K562 (cell line): ENCODE data around the gene NVL. TPM values are rescaled to one million over a fixed set of nuclear protein-coding genes. Genes with fewer than 3 reads are reported as not detected.

ENCODE experiments used
- ATAC-seq: fragments of 200-7000 bp; cut with Tn5 transposase; 3 replicates; pipeline ENCODE4 v1.9.1; 2020; ENCODE audit warnings: moderate library complexity
- BruUV-seq: library from RNA; stranded (reverse); fragments of 400-500 nt; replicated peaks from 2 replicates; lab custom pipeline; 2021; lab: Mats Ljungman, UMichigan
- CTCF ChIA-PET: fragments of 300-600 bp; formaldehyde crosslinking; extraction: SDS; loops from one replicate; lab custom pipeline; 2021; ENCODE audit warnings: low intra/inter-chr PET ratio; lab: Yijun Ruan, JAX
- POLR2A ChIA-PET: fragments of 300-600, 350-650 bp; sonication (Branson Sonifier 250); formaldehyde crosslinking; extraction: SDS; loops from one replicate; lab custom pipeline; 2021; ENCODE audit warnings: antibody characterized with exemption, inconsistent platforms; lab: Yijun Ruan, JAX
- DNase-seq, 4 experiments: peaks; one replicate each; pipeline versions ENCODE4 v3.0.0 to v3.0.0-alpha.2; 2011 to 2018; ENCODE audit warnings: low spot score in 3 of 4, mixed read lengths in 3 of 4; ENCODE audit errors: extremely low read depth in 1 of 4
- FAIRE-seq: peaks from 2 replicates; lab custom pipeline; 2011; peaks lifted over from hg19 to GRCh38; lab: Jason Lieb, UNC
- H2AFZ ChIP-seq: 2 replicates; pipeline ENCODE4 v1.6.0; 2011; ENCODE audit warnings: low read depth, low read length, control low read depth, inconsistent platforms
- H3K27ac ChIP-seq: fragments of 200-600 bp; 3 replicates; pipeline ENCODE4 v1.8.0; 2011; ENCODE audit warnings: low read depth, mild to moderate bottlenecking, control low read depth, inconsistent platforms, low read length, moderate library complexity, mixed read lengths; ENCODE audit errors: extremely low read depth
- H3K27me3 ChIP-seq, 2 experiments: fragments of 300-600 bp in 1 of 2; 2 replicates in 1 of 2; 3 replicates in 1 of 2; pipeline versions ENCODE4 v1.6.0 to v1.8.0; 2011; ENCODE audit warnings: inconsistent platforms in 2 of 2, low read length in 2 of 2, mild to moderate bottlenecking in 1 of 2, mixed read lengths in 1 of 2, moderate library complexity in 1 of 2; ENCODE audit not compliant: control insufficient read depth in 2 of 2, insufficient read depth in 2 of 2
- H3K36me3 ChIP-seq: fragments of 300-600 bp; 3 replicates; pipeline ENCODE4 v1.8.0; 2011; ENCODE audit warnings: mild to moderate bottlenecking, low read length, inconsistent platforms; ENCODE audit not compliant: control insufficient read depth, insufficient read depth
- H3K4me1 ChIP-seq, 2 experiments: fragments of 200-600 bp in 1 of 2; replicated peaks in 1 of 2; 2 replicates in 1 of 2; 3 replicates in 1 of 2; pipeline versions ENCODE4 v1.5.1 to v1.8.0; 2011; ENCODE audit warnings: inconsistent platforms in 2 of 2, low read length in 2 of 2, mild to moderate bottlenecking in 1 of 2, mixed read lengths in 1 of 2, moderate library complexity in 1 of 2; ENCODE audit not compliant: control insufficient read depth in 2 of 2, insufficient read depth in 2 of 2
- H3K4me2 ChIP-seq: 2 replicates; pipeline ENCODE4 v1.6.1; 2011; ENCODE audit warnings: low read length, control low read depth, inconsistent platforms, mixed read lengths; ENCODE audit not compliant: insufficient read depth
- H3K4me3 ChIP-seq: fragments of 200-600 bp; sonication (generic), shearing (Covaris generic); 2 replicates; pipeline ENCODE4 v1.5.1; 2016; ENCODE audit warnings: control low read depth, inconsistent platforms
- H3K79me2 ChIP-seq: fragments of 200-600 bp; 3 replicates; pipeline ENCODE4 v1.8.0; 2011; ENCODE audit warnings: low read length, inconsistent platforms; ENCODE audit not compliant: control insufficient read depth, insufficient read depth
- H3K9ac ChIP-seq, 2 experiments: 2 replicates each; pipeline versions ENCODE4 v1.6.0 to v1.6.1; 2011; ENCODE audit warnings: low read depth in 2 of 2, low read length in 2 of 2, control low read depth in 1 of 2, inconsistent platforms in 1 of 2, mild to moderate bottlenecking in 1 of 2, mixed read lengths in 1 of 2; ENCODE audit not compliant: insufficient read depth in 1 of 2
- H3K9me1 ChIP-seq: one replicate; pipeline ENCODE4 v1.6.0; 2011; ENCODE audit warnings: inconsistent platforms, mild to moderate bottlenecking, low read length, moderate library complexity; ENCODE audit not compliant: control insufficient read depth, insufficient read depth
- H3K9me3 ChIP-seq: replicated peaks from 2 replicates; pipeline ENCODE4 v1.5.1; 2011; ENCODE audit warnings: low read depth, low read length, inconsistent platforms; ENCODE audit not compliant: control insufficient read depth, insufficient read depth
- H4K20me1 ChIP-seq: replicated peaks from 2 replicates; pipeline ENCODE4 v1.6.1; 2011; ENCODE audit warnings: low read length, inconsistent platforms, mixed read lengths; ENCODE audit not compliant: control insufficient read depth, insufficient read depth
- CBFA2T3 ChIP-seq: fragments of 450-650 bp; IDR thresholded peaks from 2 replicates; pipeline ENCODE4 v1.6.1; 2017
- CREB1 ChIP-seq, 2 experiments: sonication (generic) in 1 of 2; formaldehyde crosslinking in 1 of 2; IDR thresholded peaks; 2 replicates each; pipeline versions ENCODE4 v1.6.1 to v1.8.0; 2012 to 2022; ENCODE audit warnings: inconsistent platforms in 1 of 2, mild to moderate bottlenecking in 1 of 2, missing genetic modification reagents in 1 of 2, moderate library complexity in 1 of 2
- KDM1A ChIP-seq, 2 experiments: fragments of 450-650 bp; IDR thresholded peaks; 2 replicates each; pipeline ENCODE4 v1.6.1; 2016; ENCODE audit warnings: mild to moderate bottlenecking in 2 of 2
- NR1H2 ChIP-seq: sonication (generic); formaldehyde crosslinking; IDR thresholded peaks from 2 replicates; pipeline ENCODE4 v1.4.0; 2020; ENCODE audit warnings: mild to moderate bottlenecking, missing genetic modification reagents
- PCBP1 ChIP-seq: fragments of 200-400 bp; formaldehyde crosslinking; IDR thresholded peaks from 2 replicates; pipeline ENCODE4 v1.6.1; 2018; ENCODE audit warnings: mild to moderate bottlenecking, low read depth, low read length; ENCODE audit not compliant: poor library complexity, severe bottlenecking
- SMAD4 ChIP-seq: fragments of 250-450 bp; sonication (Bioruptor Pico); conservative IDR thresholded peaks from 2 replicates; pipeline ENCODE4 v1.8.0; 2021; ENCODE audit warnings: inconsistent platforms, mild to moderate bottlenecking, moderate library complexity
- USF2 ChIP-seq: sonication (generic); formaldehyde crosslinking; IDR thresholded peaks from 2 replicates; pipeline ENCODE4 v1.5.0; 2020; ENCODE audit warnings: missing genetic modification reagents
- ZBTB12 ChIP-seq: fragments of 250-450 bp; sonication (Bioruptor Pico); IDR thresholded peaks from 2 replicates; pipeline ENCODE4 v1.4.0; 2020
- ZFP91 ChIP-seq: sonication (generic); formaldehyde crosslinking; IDR thresholded peaks from 2 replicates; pipeline ENCODE4 v1.8.0; 2022; ENCODE audit warnings: mild to moderate bottlenecking, missing genetic modification reagents
- WGBS: fragments of 100-300 bp; shearing (Covaris generic); methylation state at CpG from one replicate; pipeline ENCODE4 v1.1.6; 2016; ENCODE audit warnings: low coverage, mixed read lengths; ENCODE audit not compliant: insufficient coverage; ENCODE audit errors: missing lambda C conversion rate; 5-methylcytosine and 5-hydroxymethylcytosine counted together
- in situ Hi-C: fragments of 300-500 bp; cut with MboI; formaldehyde crosslinking; loops from 4 replicates; pipeline ENCODE4 v1.15.0; 2018; ENCODE audit warnings: inconsistent platforms, mixed read lengths
- intact Hi-C: fragments of 100-400 bp; cut with micrococcal nuclease; formaldehyde crosslinking; loops from 2 replicates; pipeline ENCODE4 v1.14.2; 2022
- polyA plus RNA-seq, 8 experiments: library from polyadenylated mRNA; depleted of rRNA in 4 of 8; stranded (reverse) in 5 of 8; unstranded in 3 of 8; fragments of >200 nt; fragmentation: Nextera tagmentation in 2 of 8; fragmentation: Illumina TruSeq in 1 of 8; extraction: Ambion mirVana in 2 of 8; extraction: Trizol in 1 of 8; gene quantifications; 2 replicates each; pipeline versions ENCODE4 v1.2.1 to v1.2.3, GENCODE V29; 2011 to 2014; ENCODE audit warnings: inconsistent platforms in 1 of 8, missing spikeins in 1 of 8
- total RNA-seq, 7 experiments: library from RNA; depleted of rRNA in 6 of 7; stranded (reverse); fragments of >200 nt in 6 of 7; fragmentation: Illumina TruSeq in 2 of 7; extraction: Trizol in 2 of 7; gene quantifications; 2 replicates each; pipeline versions ENCODE4 v1.2.1 to v1.2.3, GENCODE V29; 2011 to 2021; ENCODE audit warnings: low replicate concordance in 1 of 7
- TF ChIP-seq, protein P1 (sequence below): fragments of 450-650 bp; formaldehyde crosslinking; IDR thresholded peaks from 2 replicates; pipeline ENCODE4 v1.4.0; 2020; ENCODE audit warnings: mild to moderate bottlenecking, moderate library complexity
- TF ChIP-seq, protein P2 (sequence below): fragments of 250-450 bp; sonication (Bioruptor Pico); IDR thresholded peaks from 2 replicates; pipeline ENCODE4 v1.8.0; 2022; ENCODE audit warnings: inconsistent platforms

NVL gene
- total and polyA plus RNA-seq, 9 of the 15 experiments (the other 6 are each of a cell fraction or from before 2014, with no cell fraction given) = 32.5 to 86.6 (median 62.9) TPM

- no TSS peak for BruUV-seq
- WGBS = 17% methylated on average over 2 of the region's 2 CpGs
- TF ChIP-seq USF2 (CRISPR knock-in tag) = no peak
- TF ChIP-seq, protein P1, sequence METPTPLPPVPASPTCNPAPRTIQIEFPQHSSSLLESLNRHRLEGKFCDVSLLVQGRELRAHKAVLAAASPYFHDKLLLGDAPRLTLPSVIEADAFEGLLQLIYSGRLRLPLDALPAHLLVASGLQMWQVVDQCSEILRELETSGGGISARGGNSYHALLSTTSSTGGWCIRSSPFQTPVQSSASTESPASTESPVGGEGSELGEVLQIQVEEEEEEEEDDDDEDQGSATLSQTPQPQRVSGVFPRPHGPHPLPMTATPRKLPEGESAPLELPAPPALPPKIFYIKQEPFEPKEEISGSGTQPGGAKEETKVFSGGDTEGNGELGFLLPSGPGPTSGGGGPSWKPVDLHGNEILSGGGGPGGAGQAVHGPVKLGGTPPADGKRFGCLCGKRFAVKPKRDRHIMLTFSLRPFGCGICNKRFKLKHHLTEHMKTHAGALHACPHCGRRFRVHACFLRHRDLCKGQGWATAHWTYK = no peak
- TF ChIP-seq CREB1 (IDR thresholded peaks at IDR 0.05) = no peak
- TF ChIP-seq CREB1 (CRISPR knock-in tag; IDR thresholded peaks at IDR 0.05) = no peak
- no peak for TF ChIP-seq ZBTB12 (CRISPR knock-in tag)
- TF ChIP-seq NR1H2 (CRISPR knock-in tag) = no peak
- no peak for TF ChIP-seq KDM1A (IDR thresholded peaks at IDR 0.05)
- TF ChIP-seq, protein P2, sequence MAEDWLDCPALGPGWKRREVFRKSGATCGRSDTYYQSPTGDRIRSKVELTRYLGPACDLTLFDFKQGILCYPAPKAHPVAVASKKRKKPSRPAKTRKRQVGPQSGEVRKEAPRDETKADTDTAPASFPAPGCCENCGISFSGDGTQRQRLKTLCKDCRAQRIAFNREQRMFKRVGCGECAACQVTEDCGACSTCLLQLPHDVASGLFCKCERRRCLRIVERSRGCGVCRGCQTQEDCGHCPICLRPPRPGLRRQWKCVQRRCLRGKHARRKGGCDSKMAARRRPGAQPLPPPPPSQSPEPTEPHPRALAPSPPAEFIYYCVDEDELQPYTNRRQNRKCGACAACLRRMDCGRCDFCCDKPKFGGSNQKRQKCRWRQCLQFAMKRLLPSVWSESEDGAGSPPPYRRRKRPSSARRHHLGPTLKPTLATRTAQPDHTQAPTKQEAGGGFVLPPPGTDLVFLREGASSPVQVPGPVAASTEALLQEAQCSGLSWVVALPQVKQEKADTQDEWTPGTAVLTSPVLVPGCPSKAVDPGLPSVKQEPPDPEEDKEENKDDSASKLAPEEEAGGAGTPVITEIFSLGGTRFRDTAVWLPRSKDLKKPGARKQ (CRISPR knock-in tag) = no peak
- TF ChIP-seq CBFA2T3 = no peak
- no peak for TF ChIP-seq PCBP1
- no peak for TF ChIP-seq ZFP91 (CRISPR knock-in tag)
- no peak for TF ChIP-seq SMAD4 (CRISPR knock-in tag)
- Histone ChIP-seq H3K9ac (no peak overlapping the region), H3K79me2 (no peaks in the 10 kb centered on the region), H3K27ac (no peak overlapping the region), H2AFZ (no peak overlapping the region), H3K27me3 (no peaks in the 10 kb centered on the region), H3K36me3 (no peaks in the 10 kb centered on the region), H3K9me3 (no peaks in the 10 kb centered on the region), H3K9me1 (no peaks in the 10 kb centered on the region), H3K4me1 (peaks cover 3 to 4% of the 10 kb centered on the region in 2 experiments; a peak in 3 of 5 replicates), H3K4me2 (no peak overlapping the region), H4K20me1 (no peaks in the 10 kb centered on the region), H3K4me3 (no peak overlapping the region)
- ATAC-seq = no peak
- ChIA-PET POLR2A (interaction anchor here (2.3 kb wide), 1 partner anchor 16 kb away, joined by 5 read pairs; the partner anchor contains the start of gene DEGS1), CTCF (no interaction called here)
- DNase-seq = no peak
- FAIRE-seq = no peak
- in situ Hi-C loops (no loop called here), intact Hi-C loops (no loop called here)
Measured at GRCh38 chr1:224199679-224200078, 130.3 kb downstream of the NVL start.
